GM19025 (cell line): Measurements from ENCODE around the gene ZNF571.

Source experiments
- ATAC-seq: cut with Tn5 transposase; IDR thresholded peaks from one replicate; pipeline ENCODE4 v1.9.1; 2021; ENCODE audit warnings: mild to moderate bottlenecking, low read depth, moderate library complexity; ENCODE audit not compliant: unreplicated experiment

Gene ZNF571

GRCh38 chr19:37594304-37594981 is at the start of gene ZNF571, which contains the start of gene ZNF540:
Gene ZNF571, minus strand, starts transcription at chr19:37594792. Its CDS starts 8,116 bp downstream, at chr19:37586676.
Gene ZNF540, plus strand, starts transcription at chr19:37594876. Its CDS starts 3,572 bp downstream, at chr19:37598448.
- peak; percentile 99 for ATAC-seq

GRCh38 chr19:37635076-37636056 is 40.8 kb upstream of the ZNF571 start:
- no peak for ATAC-seq

DNA sequence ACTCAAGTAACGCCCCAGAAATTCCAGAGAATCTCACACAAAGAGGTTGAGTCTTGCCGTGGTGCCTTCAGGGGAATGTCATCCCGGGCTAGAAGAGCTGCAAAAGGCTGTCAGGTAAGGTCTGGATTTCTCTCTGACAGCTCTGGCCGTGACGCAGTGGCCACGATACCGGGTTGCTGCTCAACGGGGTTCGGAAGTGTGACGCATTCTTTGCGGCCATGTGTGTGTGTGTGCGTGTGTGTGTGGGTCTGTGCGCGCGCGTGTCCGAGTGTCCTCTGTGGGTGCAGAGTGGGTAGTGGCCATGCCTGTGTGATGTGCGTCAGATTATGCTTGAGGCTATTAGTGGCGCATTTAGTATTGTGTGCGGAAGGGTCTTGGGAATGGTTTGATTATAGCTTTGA is 390 bp upstream of the ZNF571 start:
- peak; percentile 16 for ATAC-seq

DNA sequence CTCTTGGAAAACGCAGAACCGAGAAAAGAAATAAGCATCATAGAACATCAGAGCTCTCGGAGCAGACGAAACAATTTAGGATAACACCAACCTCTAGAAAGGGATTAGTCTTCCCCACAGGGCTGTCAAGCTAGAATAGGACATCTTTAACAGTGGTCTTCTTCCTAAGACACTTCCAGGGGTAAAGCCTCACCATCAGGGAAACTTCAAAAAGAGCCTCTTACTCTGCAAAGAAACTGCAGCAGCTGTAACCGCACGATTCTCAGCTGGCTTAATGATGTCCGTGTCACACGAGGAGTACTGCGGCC is 642 bp downstream of the ZNF571 start:
- ATAC-seq = no peak

GRCh38 chr19:37583340-37583739 is 11.3 kb downstream of the ZNF571 start:
- ATAC-seq = no peak

- no peak for ATAC-seq
These were observed 22.4 kb downstream of the ZNF571 start for GRCh38 chr19:37572203-37572602.

DNA sequence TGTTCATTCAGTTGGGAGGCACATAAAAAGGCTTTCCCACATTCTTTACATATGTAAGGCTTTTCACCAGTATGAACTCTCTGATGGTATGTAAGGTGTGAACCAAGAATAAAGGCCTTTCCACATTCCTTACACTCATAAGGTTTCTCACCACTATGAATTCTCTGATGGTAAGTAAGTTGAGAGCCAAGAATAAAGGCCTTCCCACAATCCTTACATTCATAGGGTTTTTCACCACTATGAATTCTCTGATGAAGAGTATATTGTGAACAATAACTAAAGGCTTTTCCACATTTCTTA is 29.3 kb downstream of the ZNF571 start:
- ATAC-seq = no peak

DNA sequence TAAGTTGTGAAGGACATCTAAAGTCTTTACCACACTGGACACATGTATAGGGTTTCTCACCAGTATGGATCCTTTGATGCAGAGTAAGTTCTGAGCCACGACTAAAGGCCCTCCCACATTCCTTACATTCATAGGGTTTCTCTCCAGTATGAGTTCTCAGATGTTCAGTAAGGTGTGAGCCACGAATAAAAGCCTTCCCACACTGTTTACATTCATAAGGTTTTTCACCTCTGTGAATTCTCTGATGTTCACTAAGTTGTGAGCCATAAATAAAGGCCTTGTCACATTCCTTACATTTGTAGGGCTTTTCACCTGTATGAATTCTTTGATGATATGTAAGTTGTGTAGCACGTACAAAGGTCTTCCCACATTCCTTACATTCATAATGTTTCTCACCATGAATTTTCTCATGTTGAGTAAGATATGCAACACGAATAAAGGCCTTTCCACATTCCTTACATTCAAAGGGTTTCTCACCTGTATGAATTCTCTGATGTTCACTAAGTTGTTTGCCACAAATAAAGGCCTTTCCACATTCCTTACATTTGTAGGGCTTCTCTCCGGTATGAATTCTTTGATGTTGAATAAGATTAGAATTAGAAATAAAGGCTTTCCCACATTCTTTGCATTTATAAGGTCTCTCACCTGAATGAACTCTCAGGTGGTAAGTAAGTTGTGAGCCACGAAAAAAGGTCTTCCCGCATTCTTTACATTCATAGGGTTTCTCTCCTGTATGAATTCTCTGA is 29.8 kb downstream of the ZNF571 start:
- no peak for ATAC-seq

GRCh38 chr19:37563518-37563917 is 31.1 kb downstream of the ZNF571 start:
- no peak for ATAC-seq

DNA sequence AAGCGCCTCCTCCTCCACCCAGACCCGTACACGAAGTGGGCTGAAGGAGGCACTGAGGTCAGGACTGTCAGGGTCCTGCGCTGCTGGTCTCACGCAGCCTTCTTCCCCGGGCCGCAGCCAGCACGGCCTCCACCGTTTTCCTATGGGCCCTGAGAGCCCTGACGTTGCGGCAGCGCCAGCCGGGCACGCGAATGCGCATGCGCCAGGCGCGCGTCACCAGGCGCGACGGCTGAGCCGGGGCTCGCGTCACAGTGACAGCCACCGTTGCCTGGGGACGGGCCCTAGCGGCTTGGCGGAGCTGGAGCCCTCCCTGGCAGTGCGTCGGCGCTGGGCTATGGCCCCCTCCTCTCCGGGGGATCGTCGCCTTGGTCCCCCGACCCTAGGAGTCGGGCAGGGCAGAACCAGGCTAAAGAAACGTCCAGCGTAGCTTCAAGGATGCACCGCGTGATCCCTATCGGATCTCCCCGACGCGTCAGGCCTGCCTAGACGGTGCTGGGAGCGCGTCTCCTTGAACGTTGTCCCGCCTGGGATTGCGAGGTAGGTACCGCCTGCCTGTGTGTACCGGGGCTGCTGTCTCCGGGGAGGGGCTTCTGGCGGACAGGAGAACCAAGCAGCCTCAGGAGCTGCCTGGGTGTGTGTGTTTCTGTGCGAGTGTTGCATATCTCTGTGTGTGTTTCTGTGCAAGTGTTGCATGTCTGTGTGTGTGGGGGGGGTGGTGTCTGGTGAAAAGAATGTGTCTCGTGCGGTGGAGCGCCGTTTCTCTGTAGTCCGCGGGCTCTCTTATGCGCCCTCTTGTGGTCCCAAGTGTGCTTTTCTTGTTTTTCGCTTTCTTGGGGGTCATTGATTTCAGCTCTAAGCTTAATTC is 43.2 kb downstream of the ZNF571 start:
- ATAC-seq = no peak

DNA sequence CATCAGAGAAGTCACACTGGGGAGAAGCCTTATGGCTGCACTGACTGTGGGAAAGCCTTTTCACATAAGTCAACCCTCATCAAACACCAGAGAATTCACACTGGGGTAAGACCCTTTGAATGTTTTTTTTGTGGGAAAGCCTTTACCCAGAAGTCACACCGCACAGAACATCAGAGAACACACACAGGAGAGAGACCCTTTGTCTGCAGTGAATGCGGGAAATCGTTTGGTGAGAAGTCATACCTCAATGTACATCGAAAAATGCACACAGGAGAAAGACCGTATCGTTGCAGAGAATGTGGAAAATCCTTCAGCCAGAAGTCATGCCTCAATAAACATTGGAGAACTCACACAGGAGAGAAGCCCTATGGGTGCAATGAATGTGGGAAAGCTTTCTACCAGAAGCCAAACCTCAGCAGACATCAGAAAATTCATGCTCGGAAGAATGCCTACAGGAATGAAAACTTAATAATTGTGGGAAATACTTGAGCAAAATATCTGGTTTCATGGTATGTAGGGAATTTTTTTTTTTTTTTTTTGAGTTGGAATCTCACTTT is 57.1 kb downstream of the ZNF571 start:
- no peak for ATAC-seq

DNA sequence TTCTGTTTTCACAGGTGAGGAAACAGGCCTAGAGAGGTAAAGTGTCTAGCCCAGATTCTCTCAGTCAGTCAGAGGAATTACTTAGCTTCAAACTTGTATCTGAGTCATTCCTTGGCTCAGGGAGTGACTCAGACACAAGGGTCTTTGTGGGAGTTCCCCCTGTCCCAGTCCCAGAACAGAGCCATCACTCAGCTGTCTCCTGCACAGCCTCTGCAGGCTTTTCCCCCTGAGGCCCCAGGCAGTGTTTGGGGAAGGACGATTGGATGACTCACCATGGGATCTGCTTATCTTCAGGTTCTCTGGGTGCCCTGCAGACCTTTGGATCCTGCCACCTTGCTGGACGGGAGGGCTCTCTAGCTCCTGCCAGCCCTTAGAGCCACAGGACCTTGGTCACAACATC is 74.7 kb downstream of the ZNF571 start:
- ATAC-seq = no peak
